Endothelial cell of umbilical vein (primary cell): ENCODE measurements around the gene CFAP300. TPM values are rescaled to one million over a fixed set of nuclear protein-coding genes. Genes with fewer than 3 reads are reported as not detected.

Experiments used
- BruUV-seq: library from RNA; stranded (reverse); fragments of 400-500 nt; replicated peaks from 2 replicates; lab custom pipeline; 2021; lab: Mats Ljungman, UMichigan
- CTCF ChIA-PET: fragments of 300-600, 350-600 bp; sonication (Branson Sonifier 250); formaldehyde crosslinking; loops from one replicate; lab custom pipeline; 2021; ENCODE audit warnings: antibody characterized with exemption, inconsistent platforms; lab: Charles Lee
- POLR2A ChIA-PET: fragments of 300-600, 350-600 bp; sonication (Branson Sonifier 250); formaldehyde crosslinking; loops from one replicate; lab custom pipeline; 2021; ENCODE audit warnings: antibody characterized with exemption, inconsistent platforms; lab: Charles Lee
- DNase-seq: peaks from one replicate; pipeline ENCODE4 v3.0.0-alpha.2; 2011; ENCODE audit warnings: low read depth, low spot score
- FAIRE-seq: peaks from 2 replicates; lab custom pipeline; 2011; peaks lifted over from hg19 to GRCh38; lab: Jason Lieb, UNC
- H2AFZ ChIP-seq: 2 replicates; pipeline ENCODE4 v1.6.0; 2012; ENCODE audit warnings: low read depth, low read length, control low read depth, inconsistent platforms
- H3K27ac ChIP-seq: 2 replicates; pipeline ENCODE4 v1.5.1; 2011; ENCODE audit warnings: low read depth, mild to moderate bottlenecking, control low read depth, low read length, moderate library complexity; ENCODE audit not compliant: insufficient read depth
- H3K27me3 ChIP-seq, 2 experiments: 2 replicates each; pipeline versions ENCODE4 v1.6.0 to v1.6.1; 2011; ENCODE audit warnings: low read length in 2 of 2, mixed read lengths in 1 of 2; ENCODE audit not compliant: control insufficient read depth in 2 of 2, insufficient read depth in 2 of 2
- H3K36me3 ChIP-seq, 2 experiments: 2 replicates in 1 of 2; 3 replicates in 1 of 2; pipeline ENCODE4 v1.5.1; 2011; ENCODE audit warnings: low read length in 2 of 2, mild to moderate bottlenecking in 1 of 2, moderate library complexity in 1 of 2; ENCODE audit not compliant: control insufficient read depth in 2 of 2, insufficient read depth in 2 of 2; ENCODE audit errors: extremely low read depth in 1 of 2
- H3K4me1 ChIP-seq: 3 replicates; pipeline ENCODE4 v1.5.1; 2011; ENCODE audit warnings: mild to moderate bottlenecking, low read length; ENCODE audit not compliant: control insufficient read depth, insufficient read depth; ENCODE audit errors: extremely low read depth
- H3K4me2 ChIP-seq: 2 replicates; pipeline ENCODE4 v1.6.1; 2011; ENCODE audit warnings: low read length, control low read depth, mixed read lengths; ENCODE audit not compliant: insufficient read depth
- H3K4me3 ChIP-seq, 3 experiments: fragments of 200-600 bp in 1 of 3; sonication (generic), shearing (Covaris generic) in 1 of 3; replicated peaks in 1 of 3; 2 replicates each; pipeline ENCODE4 v1.5.1; 2011 to 2016; ENCODE audit warnings: control low read depth in 3 of 3, low read length in 3 of 3, mild to moderate bottlenecking in 2 of 3, inconsistent platforms in 1 of 3, low read depth in 1 of 3, moderate library complexity in 1 of 3; ENCODE audit not compliant: insufficient read depth in 1 of 3
- H3K79me2 ChIP-seq: 2 replicates; pipeline ENCODE4 v1.6.0; 2012; ENCODE audit warnings: low read length, inconsistent platforms; ENCODE audit not compliant: control insufficient read depth, insufficient read depth
- H3K9ac ChIP-seq: replicated peaks from 2 replicates; pipeline ENCODE3; 2011; ENCODE audit warnings: low read length, control low read depth; ENCODE audit not compliant: insufficient read depth; ENCODE audit errors: extremely low read depth
- H3K9me1 ChIP-seq: replicated peaks from 3 replicates; pipeline ENCODE4 v1.6.0; 2011; ENCODE audit warnings: mild to moderate bottlenecking, low read length; ENCODE audit not compliant: control insufficient read depth, insufficient read depth; ENCODE audit errors: extremely low read depth
- H3K9me3 ChIP-seq: replicated peaks from 2 replicates; pipeline ENCODE4 v1.5.1; 2012; ENCODE audit warnings: low read length, inconsistent platforms; ENCODE audit not compliant: control insufficient read depth, insufficient read depth
- H4K20me1 ChIP-seq: replicated peaks from 2 replicates; pipeline ENCODE3; 2011; ENCODE audit warnings: mild to moderate bottlenecking, low read length; ENCODE audit not compliant: control insufficient read depth, insufficient read depth; ENCODE audit errors: extremely low read depth
- CTCF ChIP-seq, 2 donors: IDR thresholded peaks; 1 replicate in 1 of 2; 2 replicates in 1 of 2; pipeline ENCODE4 v1.5.1; 2011; ENCODE audit warnings: low read length in 2 of 2, mild to moderate bottlenecking in 2 of 2, moderate library complexity in 2 of 2, control low read depth in 1 of 2, inconsistent platforms in 1 of 2, low read depth in 1 of 2; ENCODE audit not compliant: insufficient read depth in 1 of 2; ENCODE audit errors: extremely low read depth in 1 of 2
- EZH2 ChIP-seq: IDR thresholded peaks from 2 replicates; pipeline ENCODE4 v1.6.1; 2012; ENCODE audit warnings: borderline replicate concordance, low read depth, mild to moderate bottlenecking, moderate library complexity, low read length, inconsistent platforms; ENCODE audit not compliant: severe bottlenecking
- GATA2 ChIP-seq: IDR thresholded peaks from 2 replicates; pipeline ENCODE4 v1.7.0; 2011; ENCODE audit warnings: low read depth, mild to moderate bottlenecking, moderate library complexity, mixed read lengths, low read length; ENCODE audit not compliant: insufficient read length, insufficient read depth
- MAX ChIP-seq: IDR thresholded peaks from 2 replicates; pipeline ENCODE4 v1.6.1; 2011; ENCODE audit not compliant: insufficient read depth, insufficient read length
- MYC ChIP-seq: IDR thresholded peaks from one replicate; pipeline ENCODE4 v1.6.1; 2011; ENCODE audit warnings: mild to moderate bottlenecking, low read depth, low read length
- POLR2A ChIP-seq: IDR thresholded peaks from 2 replicates; pipeline ENCODE4 v1.6.1; 2012; ENCODE audit warnings: low read depth, mild to moderate bottlenecking, control low read depth, low read length
- dilution Hi-C: fragments of 300-500 bp; cut with MboI; formaldehyde crosslinking; loops from one replicate; pipeline ENCODE4 v1.15.0; 2019; ENCODE audit warnings: low sequenced_read_pairs; ENCODE audit not compliant: extremely low pct_ligation_motif_present
- intact Hi-C: fragments of 100-400 bp; cut with micrococcal nuclease; formaldehyde crosslinking; loops from one replicate; pipeline ENCODE4 v1.10.0; 2022
- polyA plus RNA-seq, 4 experiments: library from polyadenylated mRNA; depleted of rRNA in 3 of 4; stranded (reverse) in 3 of 4; unstranded in 1 of 4; fragments of >200 nt; gene quantifications; 2 replicates each; pipeline versions ENCODE4 v1.2.1 to v1.2.3, GENCODE V29; 2011 to 2012; ENCODE audit warnings: missing spikeins in 1 of 4
- total RNA-seq: library from RNA; stranded (reverse); gene quantifications from 2 replicates; pipeline ENCODE4 v1.2.3, GENCODE V29; 2021

The CFAP300 gene
- total and polyA plus RNA-seq, 2 donors (not counting 3 experiments of a cell fraction or from before 2014, with no cell fraction given), result 0.07 TPM; not detected in 1

- DNase-seq (no peak), FAIRE-seq (no peak)
- Histone ChIP-seq H2AFZ (no peak overlapping the region), H3K4me2 (no peak overlapping the region), H3K27me3 (peaks cover 6 to 37% of the 10 kb centered on the region in 2 experiments), H3K27ac (no peak overlapping the region), H3K9me3 (no peaks in the 10 kb centered on the region), H4K20me1 (peaks cover 34% of the 10 kb centered on the region), H3K36me3 (peaks cover 3 to 4% of the 10 kb centered on the region in 2 experiments), H3K4me1 (peaks cover 13% of the 10 kb centered on the region), H3K79me2 (peaks cover 6% of the 10 kb centered on the region), H3K9ac (no peak overlapping the region), H3K4me3 (no peak overlapping the region), H3K9me1 (no peaks in the 10 kb centered on the region)
- CTCF ChIA-PET, result no interaction called here
- no TSS peak for BruUV-seq
- intact Hi-C loops, result loop anchor here (10.0 kb wide), 1 partner anchor 679 kb away; the partner anchor contains the start of gene MMP1
- POLR2A ChIA-PET, result no interaction called here
- dilution Hi-C loops, result no loop called here
- no peak for TF ChIP-seq POLR2A
- TF ChIP-seq MAX, result no peak
- no peak for TF ChIP-seq CTCF (IDR thresholded peaks at IDR 0.05; ENCODE audit: extremely low read depth in 1 of 2, insufficient read depth in 1 of 2, low read depth in 1 of 2, low read length in 2 of 2)
- TF ChIP-seq MYC, result no peak
- no peak for TF ChIP-seq EZH2
- no peak for TF ChIP-seq GATA2
Measured at GRCh38 chr11:102115557-102115956, 68.3 kb downstream of the CFAP300 start.
